Skin of body (tissue), 2 donors: ENCODE data around the gene OR6C75. TPM values are rescaled to one million over a fixed set of nuclear protein-coding genes. Genes with fewer than 3 reads are reported as not detected.
"Not testable (repeated sequence)": the region's sequence is repeated elsewhere in the genome, so short reads cannot be mapped to it uniquely, and the experiment has no call there.

Experiments
- DNase-seq: peaks from one replicate; lab custom pipeline; 2025; lab: John Stamatoyannopoulos, UW
- total RNA-seq: library from RNA; depleted of rRNA; stranded (reverse); fragments of >200 nt; gene quantifications from one replicate; pipeline ENCODE4 v1.2.3, GENCODE V29; 2014

OR6C75 gene
- total RNA-seq = not detected

- no peak for DNase-seq
These were observed at the start of gene OR6C75 for GRCh38 chr12:55362675-55363074. Gene OR6C75, plus strand, starts transcription at chr12:55362975. Its CDS starts 2,136 bp downstream, at chr12:55365111.

- no peak for DNase-seq
These were observed 48.7 kb upstream of the OR6C75 start, which contains the start of gene OR6C1 for GRCh38 chr12:55314043-55314442. Gene OR6C1, plus strand, starts transcription at chr12:55314343. Its CDS starts 6,257 bp downstream, at chr12:55320600.

GRCh38 chr12:55320201-55320600 is 42.6 kb upstream of the OR6C75 start:
- DNase-seq = no peak

- not testable (repeated sequence) for DNase-seq
These were observed 37.0 kb upstream of the OR6C75 start for GRCh38 chr12:55325801-55326200.

- DNase-seq = no peak
These were observed 32.3 kb upstream of the OR6C75 start, which contains the start of gene OR6C3 for GRCh38 chr12:55330446-55330845. Gene OR6C3, plus strand, starts transcription at chr12:55330746. Its CDS starts 955 bp downstream, at chr12:55331701.

- no peak for DNase-seq
These were observed 26.8 kb upstream of the OR6C75 start for GRCh38 chr12:55336002-55336401.

GRCh38 chr12:55355338-55355737 is 7.4 kb upstream of the OR6C75 start:
- not testable (repeated sequence) for DNase-seq

- no peak for DNase-seq
These were observed 2.3 kb downstream of the OR6C75 start for GRCh38 chr12:55365086-55365485.

- DNase-seq = no peak
These were observed 9.7 kb downstream of the OR6C75 start for GRCh38 chr12:55372521-55372920.

- no peak for DNase-seq
These were observed 23.1 kb downstream of the OR6C75 start for GRCh38 chr12:55385891-55386290.

GRCh38 chr12:55392032-55392795 is 29.4 kb downstream of the OR6C75 start:
- DNase-seq = no peak

GRCh38 chr12:55396326-55396725 is 33.6 kb downstream of the OR6C75 start:
- DNase-seq = no peak

GRCh38 chr12:55400229-55400628 is 37.5 kb downstream of the OR6C75 start, which contains the start of gene OR6C65:
Gene OR6C65, plus strand, starts transcription at chr12:55400529. Its CDS starts 0 bp downstream, at chr12:55400529.
- no peak for DNase-seq

GRCh38 chr12:55407866-55408265 is 45.1 kb downstream of the OR6C75 start:
- no peak for DNase-seq

- not testable (repeated sequence) for DNase-seq
These were observed 46.4 kb downstream of the OR6C75 start for GRCh38 chr12:55409133-55409532.

- not testable (repeated sequence) for DNase-seq
These were observed 49.4 kb downstream of the OR6C75 start for GRCh38 chr12:55412138-55412537.

GRCh38 chr12:55413498-55414388 is 51.0 kb downstream of the OR6C75 start:
- not testable (repeated sequence) for DNase-seq

- DNase-seq = not testable (repeated sequence)
These were observed 51.6 kb downstream of the OR6C75 start for GRCh38 chr12:55414396-55414823.

GRCh38 chr12:55414889-55415288 is 52.1 kb downstream of the OR6C75 start:
- DNase-seq = not testable (repeated sequence)

- DNase-seq = no peak
These were observed 54.2 kb downstream of the OR6C75 start for GRCh38 chr12:55416961-55417360.
